HG02798 (cell line): Measurements from ENCODE around the gene TLX2.
"Not testable (repeated sequence)": the region's sequence is repeated elsewhere in the genome, so short reads cannot be mapped to it uniquely, and the experiment has no call there.

Experiments used
- ATAC-seq: cut with Tn5 transposase; IDR thresholded peaks from one replicate; pipeline ENCODE4 v1.9.1; 2021; ENCODE audit warnings: mild to moderate bottlenecking; ENCODE audit not compliant: unreplicated experiment, poor library complexity

Gene TLX2

DNA sequence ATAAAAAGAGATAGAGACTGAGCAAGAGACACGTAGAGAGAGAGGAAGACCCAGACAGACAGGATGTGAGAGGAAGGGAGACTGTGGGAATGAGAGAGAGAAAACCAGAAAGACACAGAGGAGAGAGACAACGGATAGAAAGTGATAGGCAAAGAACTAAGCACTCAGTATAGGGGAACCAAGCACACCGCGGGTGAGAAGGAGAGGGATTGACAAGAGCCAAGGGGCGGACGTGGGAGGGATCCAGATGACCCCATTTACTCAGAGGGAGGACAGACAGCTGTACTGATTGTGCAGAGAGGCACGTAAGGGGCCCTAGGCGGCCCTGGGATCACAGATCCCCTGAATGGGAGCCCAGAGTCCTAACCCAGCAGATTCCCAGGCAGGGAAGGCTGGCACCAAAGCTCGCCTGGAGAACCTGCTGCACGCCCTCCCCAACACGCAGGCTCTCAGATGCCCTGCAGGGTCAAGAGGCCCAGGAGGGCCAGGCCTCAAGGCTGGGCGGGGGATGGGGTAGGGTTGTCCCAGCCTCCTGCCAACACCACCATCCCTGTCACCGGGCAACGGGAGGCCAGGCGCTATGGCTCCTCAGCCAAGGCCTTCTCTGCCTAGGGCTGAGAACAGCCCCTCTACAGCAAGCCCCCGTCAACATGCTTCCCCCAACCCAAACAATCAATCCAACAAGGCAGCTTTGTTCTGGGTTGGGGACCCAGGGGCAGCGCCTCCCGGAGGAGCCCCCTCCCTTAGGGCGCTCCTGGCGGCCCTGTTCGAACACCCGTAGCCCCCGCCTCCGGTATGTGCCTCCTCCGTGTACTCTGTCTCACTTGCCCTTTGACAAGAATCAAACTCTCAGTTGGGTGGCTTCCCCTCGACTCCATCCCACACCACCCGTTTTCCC is 38.9 kb downstream of the TLX2 start:
- ATAC-seq = no peak

DNA sequence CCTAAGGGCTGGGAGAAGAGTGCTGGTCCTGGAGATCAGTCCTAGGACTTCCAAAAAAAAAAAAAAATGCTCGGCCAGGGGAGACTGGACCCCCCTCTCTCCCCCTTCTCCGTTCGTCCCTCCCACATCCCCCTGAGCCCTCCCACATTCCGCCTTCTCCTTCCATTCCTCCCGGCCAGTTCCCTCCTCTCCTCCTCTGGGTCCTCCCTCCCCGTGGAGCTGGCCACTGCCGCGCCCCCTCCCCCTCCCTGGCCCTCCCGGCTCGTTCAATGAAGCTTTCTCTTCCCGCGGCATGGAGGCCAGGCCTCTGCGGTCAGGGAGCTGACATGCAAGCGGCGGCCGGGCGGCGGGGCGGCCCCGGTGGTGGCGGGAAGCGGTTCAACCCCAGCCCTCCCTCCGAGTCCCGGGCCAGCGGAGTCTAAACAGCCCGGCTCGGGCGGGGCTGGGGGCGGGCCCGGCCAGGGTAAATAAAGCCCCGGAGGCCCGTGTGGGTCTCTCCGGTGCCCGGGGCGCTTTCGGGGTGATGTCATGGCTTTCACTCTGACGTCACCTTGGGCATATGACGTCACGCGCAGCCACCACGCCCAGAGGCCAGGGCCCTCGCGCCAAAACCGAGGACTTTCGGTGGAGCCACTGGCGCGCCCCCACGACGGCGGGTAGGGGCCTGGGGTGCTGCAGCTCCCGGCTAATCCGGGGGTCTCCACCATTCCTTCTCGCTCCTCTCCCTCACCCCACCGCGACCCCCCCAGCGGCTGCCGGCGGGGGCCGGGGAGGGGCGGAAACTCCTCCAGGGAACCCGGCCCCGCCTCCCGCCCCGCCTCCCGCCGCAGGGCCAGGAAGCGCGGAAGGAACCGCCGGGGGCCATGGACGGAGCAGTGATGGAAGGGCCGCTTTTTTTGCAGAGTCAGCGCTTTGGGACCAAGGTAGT is 39.9 kb downstream of the TLX2 start, which contains the start of the genes DOK1 and LOXL3:
DOK1 (plus strand) TSS at position 829 of the 928 bp plus-strand sequence; CDS start at position 864, 35 bp downstream.
LOXL3 (minus strand) TSS at position 51 of the 928 bp plus-strand sequence. CDS start 1,308 bp downstream, outside the sequence.
- peak; percentile 67 for ATAC-seq

DNA sequence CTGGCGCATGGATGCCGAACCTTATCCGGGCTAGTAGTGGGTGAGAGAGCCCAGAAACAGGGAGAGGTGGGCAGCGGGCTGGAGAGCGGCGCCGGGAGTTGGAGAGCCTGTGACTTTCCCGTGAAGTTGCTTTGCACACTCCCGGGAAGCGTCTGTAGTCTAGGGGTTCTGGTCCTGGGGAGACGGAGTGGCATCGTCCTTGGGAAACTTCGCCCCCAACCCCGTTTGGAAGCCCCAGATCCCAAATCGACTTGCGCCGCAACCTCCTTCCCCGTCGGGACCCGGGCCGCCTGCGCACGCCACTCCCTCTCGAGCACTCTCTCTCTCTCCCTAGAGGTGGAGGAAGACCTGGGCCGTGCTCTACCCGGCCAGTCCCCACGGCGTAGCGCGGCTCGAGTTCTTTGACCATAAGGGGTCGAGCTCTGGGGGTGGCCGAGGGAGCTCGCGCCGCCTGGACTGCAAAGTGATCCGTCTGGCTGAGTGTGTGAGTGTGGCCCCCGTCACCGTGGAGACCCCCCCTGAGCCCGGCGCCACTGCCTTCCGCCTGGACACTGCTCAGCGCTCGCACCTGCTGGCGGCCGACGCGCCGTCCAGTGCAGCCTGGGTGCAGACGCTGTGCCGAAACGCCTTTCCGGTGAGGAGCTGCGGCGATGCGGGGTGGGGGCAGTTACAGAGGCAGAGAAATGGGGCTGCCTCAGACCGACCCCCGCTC is 40.7 kb downstream of the TLX2 start:
- peak; percentile 46 for ATAC-seq

DNA sequence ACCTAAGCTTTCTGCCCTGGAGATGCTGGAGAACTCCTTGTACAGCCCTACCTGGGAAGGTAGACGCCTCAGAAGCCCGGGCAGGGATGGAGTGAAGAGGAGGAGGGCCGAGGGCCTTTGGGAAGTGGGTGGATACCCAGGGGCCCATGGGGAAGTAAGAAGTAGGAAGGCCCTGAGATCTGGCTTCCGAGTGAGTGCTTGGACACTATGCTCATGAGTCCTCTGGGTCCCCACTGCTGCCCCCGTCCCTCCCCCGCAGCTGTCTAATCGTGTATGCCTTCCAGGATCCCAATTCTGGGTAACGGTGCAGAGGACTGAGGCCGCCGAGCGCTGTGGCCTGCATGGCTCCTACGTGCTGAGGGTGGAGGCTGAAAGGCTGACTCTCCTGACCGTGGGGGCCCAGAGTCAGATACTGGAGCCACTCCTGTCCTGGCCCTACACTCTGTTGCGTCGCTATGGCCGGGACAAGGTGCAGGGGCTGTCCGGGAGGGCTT is 41.4 kb downstream of the TLX2 start:
- no peak for ATAC-seq

DNA sequence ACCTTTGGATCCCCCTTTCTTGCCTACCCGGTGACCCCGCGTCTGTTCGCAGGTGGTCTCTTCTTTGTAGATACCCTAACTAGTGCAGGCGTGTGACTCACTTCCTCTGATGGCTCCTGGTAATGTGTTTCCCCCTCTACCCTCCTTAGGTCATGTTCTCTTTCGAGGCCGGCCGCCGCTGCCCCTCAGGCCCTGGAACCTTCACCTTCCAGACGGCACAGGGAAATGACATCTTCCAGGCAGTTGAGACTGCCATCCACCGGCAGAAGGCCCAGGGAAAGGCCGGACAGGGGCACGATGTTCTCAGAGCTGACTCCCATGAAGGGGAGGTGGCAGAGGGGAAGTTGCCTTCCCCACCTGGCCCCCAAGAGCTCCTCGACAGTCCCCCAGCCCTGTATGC is 41.9 kb downstream of the TLX2 start:
- no peak for ATAC-seq

DNA sequence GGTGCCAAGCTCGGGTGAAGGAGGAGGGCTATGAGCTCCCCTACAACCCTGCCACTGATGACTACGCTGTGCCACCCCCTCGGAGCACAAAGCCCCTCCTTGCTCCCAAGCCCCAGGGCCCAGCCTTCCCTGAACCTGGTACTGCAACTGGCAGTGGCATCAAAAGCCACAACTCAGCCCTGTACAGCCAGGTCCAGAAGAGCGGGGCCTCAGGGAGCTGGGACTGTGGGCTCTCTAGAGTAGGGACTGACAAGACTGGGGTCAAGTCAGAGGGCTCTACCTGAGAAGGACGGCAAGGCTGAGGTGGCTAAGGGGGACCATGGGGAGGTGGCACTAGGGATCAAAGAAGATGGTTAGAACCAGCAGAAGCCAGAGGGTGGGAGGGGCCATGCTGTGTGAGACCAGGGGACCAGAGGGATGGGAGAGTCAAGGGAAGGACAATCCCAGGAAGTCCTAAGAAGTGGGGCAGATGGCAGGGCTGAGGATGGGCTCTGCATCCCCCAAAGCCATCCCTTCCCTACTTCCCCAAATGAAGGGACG is 42.7 kb downstream of the TLX2 start:
- no peak for ATAC-seq

DNA sequence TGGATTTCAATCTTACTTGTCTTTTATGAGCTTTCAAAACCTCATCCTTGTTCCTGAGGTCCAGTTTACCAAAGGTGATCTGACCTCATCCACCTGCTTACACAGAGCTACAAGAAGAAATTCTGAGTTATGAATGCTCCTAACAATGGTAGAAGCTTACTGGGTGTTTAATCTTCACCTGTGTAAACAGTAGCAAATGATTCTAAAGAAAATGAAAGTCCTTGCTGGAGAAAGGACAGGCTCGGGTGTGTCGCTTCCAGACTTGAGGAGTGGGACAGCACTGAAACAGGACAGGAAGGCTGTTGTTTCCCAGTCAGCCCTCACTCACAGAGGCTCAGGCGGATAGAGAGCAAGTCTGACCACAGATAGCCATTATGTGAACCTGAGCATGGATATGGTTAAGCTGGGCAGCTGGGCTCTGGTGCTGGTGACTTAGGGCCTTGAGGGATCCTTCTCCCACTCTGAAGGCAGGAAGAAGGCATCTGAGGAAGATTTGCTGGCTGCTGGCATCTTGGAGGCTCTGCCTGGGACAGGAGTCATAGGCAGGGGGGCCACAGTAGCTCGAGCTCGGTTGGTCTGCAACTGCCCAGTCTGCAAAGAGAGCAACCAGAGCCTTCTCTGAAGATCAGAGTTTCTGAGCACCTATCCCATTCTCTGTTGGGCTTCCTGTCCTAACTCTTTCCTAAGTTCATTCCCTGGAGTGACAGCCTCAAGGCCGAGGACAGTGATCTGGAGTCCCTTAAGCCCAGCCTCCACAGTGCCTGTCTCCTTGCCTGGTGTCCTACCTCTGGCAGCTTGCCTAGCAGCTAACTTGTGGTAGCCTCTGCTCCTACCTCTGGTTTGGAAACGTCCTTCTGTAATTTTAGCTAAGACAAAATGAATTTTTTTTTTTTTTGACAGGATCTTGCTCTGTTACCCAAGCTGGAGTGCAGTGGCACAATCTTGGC is 44.3 kb downstream of the TLX2 start:
- no peak for ATAC-seq

DNA sequence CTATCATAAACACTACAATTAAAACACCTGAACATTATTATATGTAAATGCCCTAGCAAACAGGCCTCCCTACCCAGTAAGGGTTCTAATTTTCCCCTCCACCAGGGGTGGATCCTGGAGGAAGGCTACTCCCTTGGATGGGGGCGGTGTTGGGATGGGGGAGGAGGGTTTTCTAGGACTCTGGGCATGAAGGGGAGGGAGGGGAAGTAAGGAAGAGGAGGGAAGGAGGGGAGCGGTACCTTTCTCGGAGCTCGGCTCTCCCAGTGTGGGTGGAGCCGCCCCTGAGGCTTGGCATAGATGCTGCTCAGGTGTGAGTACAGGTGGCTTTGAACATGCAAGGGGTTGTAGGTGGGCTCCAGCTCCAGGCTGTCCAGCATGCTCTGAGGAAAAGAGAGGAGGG is 45.7 kb downstream of the TLX2 start:
- ATAC-seq = no peak

DNA sequence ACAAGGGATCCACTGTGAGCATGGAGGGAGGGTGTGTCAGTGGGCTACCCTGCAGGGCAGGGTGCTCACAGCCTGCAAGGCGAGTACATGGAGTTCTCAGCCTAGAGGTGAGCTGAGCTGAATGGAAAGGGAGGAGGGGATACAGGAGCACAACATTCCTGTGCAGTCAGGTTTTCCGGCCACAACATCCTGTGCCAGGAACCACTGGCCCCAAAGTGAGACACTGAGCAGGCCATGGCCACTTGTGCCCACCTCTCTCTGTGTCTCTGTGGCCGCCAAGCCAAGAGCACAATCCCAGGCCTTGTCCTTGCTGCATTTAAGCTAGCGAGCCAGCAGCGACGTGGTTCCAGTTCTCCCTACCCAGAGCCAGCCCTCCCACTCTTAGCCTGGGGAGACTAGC is 46.3 kb downstream of the TLX2 start:
- no peak for ATAC-seq

DNA sequence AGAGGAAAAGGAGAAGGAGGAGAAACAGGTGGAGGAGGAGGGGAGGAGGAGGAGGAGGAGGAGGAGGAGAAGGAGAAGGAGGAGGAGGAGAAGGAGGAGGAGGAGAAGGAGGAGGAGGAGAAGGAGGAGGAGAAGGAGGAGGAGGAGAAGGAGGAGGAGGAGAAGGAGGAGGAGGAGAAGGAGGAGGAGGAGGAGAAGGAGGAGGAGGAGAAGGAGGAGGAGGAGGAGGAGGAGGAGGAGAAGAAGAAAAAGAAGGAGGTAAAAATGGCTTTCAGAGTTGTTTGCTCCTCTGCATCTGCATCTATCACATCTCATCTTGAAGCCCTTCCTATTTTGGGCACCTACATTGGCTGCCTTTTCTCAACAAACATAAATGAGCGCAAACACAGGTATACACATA is 46.8 kb downstream of the TLX2 start:
- not testable (repeated sequence) for ATAC-seq

DNA sequence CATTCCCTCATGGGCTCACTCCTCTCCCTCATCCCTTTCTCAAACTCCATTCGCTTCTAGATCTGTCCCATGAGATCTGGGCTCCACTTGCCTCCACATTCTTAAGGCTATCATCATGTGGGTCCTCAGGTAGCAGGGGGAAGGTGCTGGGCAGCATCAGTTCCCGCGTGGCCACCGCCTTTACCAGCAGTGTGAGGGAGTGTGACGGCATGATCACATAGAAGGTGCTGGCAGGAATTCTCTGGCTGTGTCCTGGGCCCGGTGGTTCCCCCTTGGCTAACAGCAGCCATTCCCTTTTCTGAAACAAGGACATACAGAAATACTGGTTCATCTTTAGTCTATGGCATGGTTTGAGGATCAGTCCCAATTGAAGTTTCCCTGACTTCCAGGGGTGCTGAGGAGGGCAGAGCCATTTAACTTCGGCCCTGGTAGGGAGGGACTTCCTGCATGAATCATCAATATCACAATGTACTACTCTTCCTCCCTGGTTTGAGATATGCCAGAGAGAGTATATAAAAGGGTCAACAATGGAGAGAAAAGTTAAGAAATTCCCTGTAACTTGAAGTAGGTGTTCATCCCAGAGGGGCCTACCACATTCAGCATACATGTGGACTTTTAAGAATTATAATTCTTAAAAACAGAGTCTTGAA is 48.0 kb downstream of the TLX2 start:
- no peak for ATAC-seq

DNA sequence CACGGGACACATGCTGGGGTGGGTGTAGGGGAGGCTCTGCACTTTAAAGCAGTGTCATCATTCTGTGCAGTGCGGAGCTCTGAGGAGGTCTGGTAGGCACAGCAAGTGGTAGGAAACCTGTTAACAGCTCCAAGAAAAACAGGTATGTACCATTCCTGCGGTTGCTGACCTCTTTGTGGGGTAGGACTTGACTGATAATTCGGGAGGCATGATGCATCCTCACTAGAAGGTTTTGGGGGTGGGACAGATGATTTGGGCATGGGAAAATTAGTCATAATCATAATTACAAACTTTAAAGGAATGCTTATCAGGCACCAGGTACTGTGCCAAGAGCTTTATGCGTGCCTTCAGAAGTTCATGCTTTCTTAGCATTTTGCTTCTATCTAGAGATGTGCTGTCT is 50.0 kb downstream of the TLX2 start:
- no peak for ATAC-seq

DNA sequence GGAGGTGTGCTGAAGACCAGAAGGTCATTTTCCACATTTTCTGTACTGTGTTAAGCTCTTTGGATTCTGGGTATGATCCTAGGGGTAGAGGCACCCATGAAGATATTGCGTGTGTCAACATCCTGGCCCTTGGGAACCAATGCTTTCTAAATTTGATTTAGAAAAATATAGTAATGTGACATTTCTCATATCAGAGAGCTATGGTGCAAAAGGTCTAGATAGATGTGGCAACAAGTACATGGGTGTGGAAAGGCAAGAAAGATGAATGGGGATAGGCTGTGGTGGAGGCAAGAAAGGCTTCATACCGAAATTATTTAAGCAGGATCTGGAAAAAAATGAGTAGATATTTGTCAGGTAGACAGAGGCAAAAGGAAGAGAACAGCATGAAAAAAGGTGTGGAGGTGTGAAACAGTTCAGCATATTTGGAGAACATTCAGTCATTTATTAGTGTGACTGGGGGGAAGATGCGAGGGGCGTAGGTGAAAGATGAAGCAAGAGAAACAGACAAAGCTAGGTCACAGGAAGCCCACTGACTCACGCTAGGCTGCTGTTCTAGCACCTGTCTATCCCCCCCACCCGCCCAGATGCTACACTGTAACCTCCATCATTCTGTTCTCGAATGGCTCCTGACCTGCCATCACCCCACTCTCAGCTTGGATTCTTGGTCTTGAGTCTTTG is 52.0 kb downstream of the TLX2 start:
- no peak for ATAC-seq

DNA sequence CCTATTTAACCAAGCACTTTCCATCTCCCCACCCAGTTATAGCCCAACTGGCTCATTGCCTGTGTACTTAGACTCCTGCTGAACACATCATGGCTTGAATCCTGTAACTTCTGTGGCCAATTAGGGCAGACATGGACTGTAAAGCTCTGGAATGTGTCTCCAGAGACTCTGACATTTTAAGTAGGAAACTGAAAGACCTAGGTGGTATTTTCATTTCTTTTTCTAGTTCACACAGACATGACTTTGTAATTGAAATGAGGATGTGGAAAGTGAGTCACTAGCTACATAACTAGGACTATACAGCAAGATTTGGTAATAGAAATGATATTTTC is 52.5 kb downstream of the TLX2 start:
- ATAC-seq = no peak
